Omental fat pad (tissue), 4 donors: ENCODE results near the gene IPO9. TPM values are rescaled to one million over a fixed set of nuclear protein-coding genes. Genes with fewer than 3 reads are reported as not detected.

Source experiments
- ATAC-seq: fragments of 150-250 bp; one replicate; pipeline ENCODE4 v1.9.1; 2016; ENCODE audit warnings: mild to moderate bottlenecking, moderate library complexity; ENCODE audit not compliant: low FRiP score
- DNase-seq: peaks from one replicate; pipeline ENCODE4 v3.0.0-alpha.2; 2019; ENCODE audit warnings: low spot score
- total RNA-seq, 4 donors: library from RNA; depleted of rRNA; stranded (reverse); fragments of >200 nt; gene quantifications; one replicate each; pipeline ENCODE4 v1.1.0, GENCODE V29; 2016
- TF ChIP-seq, protein P1 (sequence below), 3 donors: fragments of 450-650 bp; IDR thresholded peaks; one replicate each; pipeline ENCODE4 v1.5.1; 2016 to 2017; ENCODE audit warnings: antibody characterized with exemption in 3 of 3, mild to moderate bottlenecking in 3 of 3, moderate library complexity in 2 of 3

Gene IPO9
- total RNA-seq, 4 donors from 2014 or later, result 13.4 to 19.7 (median 17.4) TPM

GRCh38 chr1:201791779-201792173, 37.2 kb upstream of the IPO9 start:
- DNase-seq, result no peak
- TF ChIP-seq, protein P1, sequence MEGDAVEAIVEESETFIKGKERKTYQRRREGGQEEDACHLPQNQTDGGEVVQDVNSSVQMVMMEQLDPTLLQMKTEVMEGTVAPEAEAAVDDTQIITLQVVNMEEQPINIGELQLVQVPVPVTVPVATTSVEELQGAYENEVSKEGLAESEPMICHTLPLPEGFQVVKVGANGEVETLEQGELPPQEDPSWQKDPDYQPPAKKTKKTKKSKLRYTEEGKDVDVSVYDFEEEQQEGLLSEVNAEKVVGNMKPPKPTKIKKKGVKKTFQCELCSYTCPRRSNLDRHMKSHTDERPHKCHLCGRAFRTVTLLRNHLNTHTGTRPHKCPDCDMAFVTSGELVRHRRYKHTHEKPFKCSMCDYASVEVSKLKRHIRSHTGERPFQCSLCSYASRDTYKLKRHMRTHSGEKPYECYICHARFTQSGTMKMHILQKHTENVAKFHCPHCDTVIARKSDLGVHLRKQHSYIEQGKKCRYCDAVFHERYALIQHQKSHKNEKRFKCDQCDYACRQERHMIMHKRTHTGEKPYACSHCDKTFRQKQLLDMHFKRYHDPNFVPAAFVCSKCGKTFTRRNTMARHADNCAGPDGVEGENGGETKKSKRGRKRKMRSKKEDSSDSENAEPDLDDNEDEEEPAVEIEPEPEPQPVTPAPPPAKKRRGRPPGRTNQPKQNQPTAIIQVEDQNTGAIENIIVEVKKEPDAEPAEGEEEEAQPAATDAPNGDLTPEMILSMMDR (IDR thresholded peaks at IDR 0.05), result no peak
- ATAC-seq, result no peak

DNA sequence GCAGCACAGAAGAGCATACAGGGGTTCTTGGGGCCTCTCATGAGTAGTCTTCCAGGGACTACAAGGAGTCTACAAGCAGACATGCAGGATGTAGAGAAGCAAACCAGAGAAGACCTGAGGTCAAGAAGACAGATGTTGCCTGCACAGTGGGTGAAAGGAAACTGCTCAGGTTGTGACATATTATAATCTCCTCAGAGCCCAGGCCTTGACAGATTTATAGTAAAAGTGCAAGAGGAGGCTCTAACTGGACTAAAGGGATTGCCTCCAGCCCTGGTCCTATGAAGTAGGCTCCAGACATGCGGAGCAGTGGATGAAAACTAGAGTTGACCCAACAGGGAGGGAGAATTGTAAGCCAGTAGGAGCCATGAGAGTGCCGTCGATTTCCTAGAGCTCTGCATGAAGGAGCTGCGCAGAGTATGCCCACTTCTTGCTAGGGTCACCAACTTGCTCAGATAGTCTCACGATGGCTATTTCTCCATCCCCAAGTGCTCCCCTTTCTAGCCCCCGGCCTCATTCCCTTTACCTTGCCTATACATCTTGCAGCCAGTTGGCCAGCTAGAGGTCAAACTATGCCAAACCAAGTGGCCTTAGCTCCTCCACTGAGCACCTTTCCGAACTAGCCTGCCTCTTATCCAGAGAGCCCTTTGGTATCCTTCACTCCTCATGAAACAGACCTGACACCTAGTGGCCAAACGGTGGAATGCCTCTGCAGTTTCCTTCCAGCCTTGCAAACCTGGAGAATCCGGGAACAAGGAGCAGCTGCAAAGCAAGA, 36.2 kb upstream of the IPO9 start:
- DNase-seq, result peak; percentile 39
- peak; percentile 88 for ATAC-seq
- TF ChIP-seq, protein P1 (IDR thresholded peaks at IDR 0.05), result peak in 2 of 3 donors; percentile 43 to 74

- no peak for DNase-seq
- ATAC-seq, result peak; percentile 29
- TF ChIP-seq, protein P1 (IDR thresholded peaks at IDR 0.05), result no peak
Measured at GRCh38 chr1:201793306-201793925, 35.5 kb upstream of the IPO9 start.

DNA sequence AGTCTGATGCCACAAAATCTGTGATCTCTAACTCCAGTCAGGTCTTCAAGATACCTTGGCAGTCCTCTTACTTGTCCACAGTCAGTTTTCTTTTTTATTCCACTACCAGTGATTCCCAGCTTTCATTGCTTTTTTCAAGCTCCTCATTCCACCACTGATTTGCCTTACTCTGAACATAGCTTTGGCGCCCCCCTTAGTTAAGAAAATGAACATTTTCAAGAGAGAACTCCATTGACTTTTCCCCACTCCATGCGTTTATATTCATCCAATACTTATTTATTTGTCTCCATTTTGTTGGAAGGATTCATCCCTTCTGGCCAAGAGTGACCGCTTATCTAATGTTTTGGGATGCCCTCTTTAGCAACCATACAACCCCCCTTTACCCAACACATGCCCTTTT, 33.9 kb upstream of the IPO9 start:
- no peak for ATAC-seq
- DNase-seq, result no peak
- TF ChIP-seq, protein P1 (IDR thresholded peaks at IDR 0.05), result no peak

DNA sequence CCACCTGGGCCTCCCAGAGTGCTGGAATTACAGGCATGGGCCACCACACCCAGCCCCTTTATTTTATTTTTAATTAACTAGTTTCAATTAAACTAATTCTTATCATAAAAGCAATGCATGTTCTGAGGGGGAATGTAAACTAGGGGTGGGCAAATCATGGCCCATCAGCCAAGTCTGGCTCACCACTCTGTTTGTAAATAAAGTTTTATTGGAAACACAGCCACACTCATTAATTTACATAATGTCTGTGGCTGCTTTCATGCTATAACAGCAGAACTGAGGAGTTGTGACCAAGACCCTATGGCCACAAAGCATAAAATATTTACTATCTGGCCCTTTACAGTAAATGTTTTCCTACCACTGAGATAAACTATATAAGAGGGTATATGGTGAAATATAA, 28.7 kb upstream of the IPO9 start:
- DNase-seq (no peak), ATAC-seq (no peak)
- TF ChIP-seq, protein P1 (IDR thresholded peaks at IDR 0.05), result no peak

DNA sequence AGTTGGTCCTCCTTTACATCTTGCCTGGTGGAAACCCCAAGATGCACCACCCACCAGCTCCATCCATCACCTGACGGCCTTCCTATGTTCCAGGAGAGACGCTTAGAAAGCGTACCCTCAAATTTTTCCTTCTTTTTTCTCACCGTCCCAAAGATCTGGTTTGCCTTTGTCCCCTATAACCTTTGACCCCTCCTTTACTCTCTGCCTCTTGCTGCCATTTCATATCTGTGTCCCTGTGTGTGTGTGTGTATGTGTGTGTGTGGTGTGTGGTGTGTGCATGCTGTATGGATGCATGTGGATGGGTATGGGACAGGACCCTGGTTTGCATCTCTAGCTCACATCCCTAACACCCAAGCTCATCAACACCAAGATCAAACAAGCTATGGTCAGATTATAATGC, 22.2 kb upstream of the IPO9 start:
- TF ChIP-seq, protein P1 (IDR thresholded peaks at IDR 0.05), result no peak
- DNase-seq (no peak), ATAC-seq (no peak)
